ENCODE results near the gene GPR4.

GPR4 gene

GRCh38 chr19:45547211-45547770, 54.7 kb downstream of the GPR4 start:
- no peak for DNase-seq

GRCh38 chr19:45542234-45542668, 59.8 kb downstream of the GPR4 start:
- no peak for DNase-seq

Data from fibroblast of skin of back (primary cell).